ENCODE measurements around the gene RAB35.

Gene RAB35

DNA sequence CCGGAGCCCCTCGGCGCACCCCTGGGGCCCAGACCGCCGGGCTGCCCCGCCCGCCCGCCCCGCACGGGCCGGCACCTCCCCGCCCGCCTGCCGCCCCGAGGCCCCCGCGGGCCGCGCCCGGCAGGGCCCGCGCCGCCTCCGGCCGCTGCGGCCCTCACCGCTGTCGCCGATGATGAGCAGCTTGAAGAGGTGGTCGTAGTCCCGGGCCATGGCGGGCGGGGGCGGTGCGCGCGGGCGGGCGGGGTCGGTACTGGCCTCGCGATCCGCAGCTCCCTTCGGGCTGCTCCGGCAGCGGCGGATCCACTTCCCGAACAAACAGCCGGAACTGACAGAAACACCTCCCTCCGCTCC lies at the start of gene RAB35:
Gene RAB35, minus strand, starts transcription at position 313 of the 351 bp plus-strand sequence. Its CDS starts 103 bp downstream, at position 210.
- no peak for DNase-seq (ENCODE audit: low read depth, low spot score)

DNA sequence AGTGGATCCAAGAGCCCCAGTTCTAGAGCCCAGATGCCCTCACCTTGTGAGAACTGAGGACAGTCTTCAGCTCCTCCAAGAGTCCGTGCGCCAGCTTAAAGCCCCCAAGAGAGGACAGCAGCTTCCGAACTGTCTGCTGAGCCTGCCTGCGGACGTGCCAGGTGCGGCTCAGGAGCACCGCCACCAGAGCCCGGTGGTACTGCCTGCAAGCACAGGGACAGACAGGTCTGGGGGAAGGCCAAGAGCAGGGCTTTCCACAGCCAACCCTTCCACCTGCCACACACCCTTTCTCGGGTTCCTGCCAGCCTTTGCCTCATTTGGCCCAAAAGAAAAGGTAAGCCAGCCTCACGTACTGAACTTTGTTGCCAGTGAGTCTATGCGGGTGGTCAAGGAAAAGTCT lies 47.7 kb upstream of the RAB35 start:
- DNase-seq (ENCODE audit: low read depth, low spot score): no peak

DNA sequence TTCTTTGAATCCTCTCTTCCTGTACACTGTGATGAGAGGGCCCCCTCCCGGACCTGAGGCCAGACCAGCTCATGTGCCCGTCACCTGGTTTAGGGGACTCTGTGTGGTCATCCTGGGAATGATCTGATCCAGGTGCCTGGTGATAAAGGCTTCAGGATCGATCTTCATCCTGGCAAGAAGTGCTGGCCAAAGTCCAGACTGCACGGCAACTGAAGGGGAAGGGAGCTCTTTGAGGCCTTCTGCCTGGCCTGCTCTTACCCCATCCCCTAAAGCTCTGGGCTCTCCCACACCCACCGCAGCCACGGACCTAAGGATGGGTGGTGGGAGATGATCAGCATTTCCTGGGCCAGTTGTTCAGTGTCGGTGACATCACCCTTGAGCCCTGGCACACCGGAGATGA lies 46.2 kb upstream of the RAB35 start:
- no peak for DNase-seq (ENCODE audit: low read depth, low spot score)

- no peak for DNase-seq (ENCODE audit: low read depth, low spot score)
Measured at GRCh38 chr12:120161852-120162251, 45.3 kb upstream of the RAB35 start.

DNA sequence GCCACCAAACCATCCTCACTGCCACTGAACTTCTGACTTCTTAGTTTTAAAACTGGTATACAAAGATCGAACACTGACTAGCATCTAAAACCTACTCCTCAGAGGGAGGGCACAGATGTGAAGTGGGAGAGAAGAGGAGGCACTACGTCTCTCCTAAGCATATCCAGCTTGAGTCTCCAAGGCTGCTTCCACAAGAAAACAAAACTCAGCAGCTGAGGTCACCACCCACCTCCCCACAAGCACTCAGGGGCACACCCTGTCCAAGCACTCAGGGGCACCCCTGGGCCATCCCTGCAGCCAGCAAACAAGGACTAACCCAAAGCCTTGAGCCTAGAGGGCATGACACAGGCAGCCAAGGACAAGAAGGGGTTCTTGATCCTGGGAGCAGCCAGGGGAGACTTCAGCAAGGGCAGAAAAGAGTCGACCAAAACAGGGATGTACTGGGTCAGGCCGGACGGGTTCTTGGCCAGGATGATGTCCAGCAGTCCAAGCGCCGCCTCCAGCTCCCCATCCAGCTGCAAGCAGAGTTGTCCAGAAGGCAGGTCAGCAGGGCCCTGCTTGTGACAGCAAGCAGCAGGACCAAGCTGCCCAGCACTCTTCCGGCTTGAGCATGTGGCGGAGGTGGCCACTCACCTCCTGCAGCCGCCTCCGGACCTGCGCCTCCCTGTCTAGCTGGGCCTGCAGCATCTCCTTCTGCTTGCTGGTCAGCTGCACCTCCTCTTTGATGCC lies 43.1 kb upstream of the RAB35 start:
- DNase-seq (ENCODE audit: low read depth, low spot score): no peak

GRCh38 chr12:120158351-120158750 lies 41.8 kb upstream of the RAB35 start:
- DNase-seq (ENCODE audit: low read depth, low spot score): no peak

- no peak for DNase-seq (ENCODE audit: low read depth, low spot score)
Measured at GRCh38 chr12:120157678-120158077, 41.1 kb upstream of the RAB35 start.

DNA sequence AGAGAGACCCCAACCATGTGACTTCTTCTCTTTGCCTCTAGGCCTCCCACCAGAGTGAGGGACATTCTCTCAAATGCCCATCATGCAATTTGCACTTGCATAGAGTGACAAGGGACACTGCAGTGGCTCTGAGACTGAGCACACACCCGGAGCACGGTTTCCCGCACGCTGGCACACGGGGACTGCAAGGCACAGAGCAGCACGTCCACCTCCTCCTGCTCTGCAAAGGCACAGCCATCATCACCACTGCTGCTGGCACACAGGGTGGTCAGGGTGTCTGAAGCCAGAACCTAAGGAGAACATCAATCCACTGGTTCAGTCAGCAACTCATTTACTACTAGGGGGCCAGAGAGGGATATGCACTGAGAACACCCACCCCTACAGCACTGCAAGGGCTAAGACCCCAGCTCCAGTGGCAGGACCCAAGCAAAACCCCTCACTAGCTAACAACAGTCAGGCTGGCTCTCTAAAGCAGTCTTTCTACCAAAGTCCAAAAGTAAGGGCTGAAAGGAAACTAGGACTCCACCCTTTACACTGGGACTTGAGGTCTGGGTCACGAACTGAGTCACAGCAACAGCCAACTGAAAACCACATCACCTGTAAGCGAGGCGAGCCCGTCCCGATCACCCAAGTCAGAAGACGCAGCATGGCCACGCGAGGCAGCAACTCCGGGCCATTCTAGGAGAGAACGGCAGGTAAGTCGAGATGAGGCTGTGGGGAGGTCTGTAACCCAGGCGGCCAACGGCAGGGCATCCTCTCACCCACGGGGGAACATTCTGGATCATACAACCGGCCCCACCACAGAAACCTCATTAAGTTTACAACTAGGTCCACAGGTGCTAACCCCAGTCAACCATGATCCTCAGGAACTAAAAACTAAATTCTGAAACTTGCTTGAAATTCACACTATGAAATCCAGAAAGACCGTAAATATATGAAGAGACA lies 40.0 kb upstream of the RAB35 start:
- no peak for DNase-seq (ENCODE audit: low read depth, low spot score)

- no peak for DNase-seq (ENCODE audit: low read depth, low spot score)
Measured at GRCh38 chr12:120155072-120155471, 38.5 kb upstream of the RAB35 start.

- no peak for DNase-seq (ENCODE audit: low read depth, low spot score)
Measured at GRCh38 chr12:120150919-120151525, 34.5 kb upstream of the RAB35 start.

DNA sequence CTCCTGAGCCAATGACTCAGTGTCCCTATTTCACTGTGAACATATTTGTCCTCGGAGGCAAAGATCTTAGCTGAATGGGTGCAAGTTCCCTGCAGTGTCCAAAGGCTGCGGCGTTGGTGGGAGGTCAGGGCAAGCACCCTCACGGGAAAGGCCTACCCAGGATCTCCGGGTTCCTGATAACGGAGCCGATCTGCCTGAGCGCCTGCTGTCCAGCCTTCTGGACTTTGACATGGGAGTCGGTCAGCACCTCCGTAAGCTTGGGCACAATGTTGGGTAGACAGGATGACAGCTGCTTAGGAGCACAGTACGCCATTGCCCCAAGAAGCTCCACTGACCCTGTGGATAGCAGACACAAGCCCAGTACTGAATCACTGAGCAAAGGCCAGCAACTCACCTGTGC lies 31.5 kb upstream of the RAB35 start:
- DNase-seq (ENCODE audit: low read depth, low spot score): no peak

- no peak for DNase-seq (ENCODE audit: low read depth, low spot score)
Measured at GRCh38 chr12:120145164-120145563, 28.6 kb upstream of the RAB35 start.

DNA sequence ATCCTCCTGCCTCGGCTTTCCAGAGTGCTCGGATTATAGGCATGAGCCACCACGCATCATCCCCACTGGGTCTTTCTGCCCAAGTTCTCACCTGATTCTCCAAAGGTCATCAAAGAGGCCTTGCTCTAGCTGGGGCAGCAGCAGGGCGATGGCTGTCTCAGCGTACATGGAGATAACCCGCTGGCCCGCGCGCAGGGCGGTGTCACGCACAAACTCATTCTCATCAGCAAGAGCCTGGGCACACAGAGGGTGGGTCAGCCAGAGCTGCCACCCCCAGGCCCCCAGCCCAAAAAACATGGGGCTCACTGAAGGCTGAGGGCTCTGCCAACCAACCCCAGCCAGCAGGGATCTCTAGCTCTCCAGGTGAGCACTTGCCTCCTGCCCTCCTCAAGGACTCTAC lies 27.7 kb upstream of the RAB35 start:
- DNase-seq (ENCODE audit: low read depth, low spot score): no peak

DNA sequence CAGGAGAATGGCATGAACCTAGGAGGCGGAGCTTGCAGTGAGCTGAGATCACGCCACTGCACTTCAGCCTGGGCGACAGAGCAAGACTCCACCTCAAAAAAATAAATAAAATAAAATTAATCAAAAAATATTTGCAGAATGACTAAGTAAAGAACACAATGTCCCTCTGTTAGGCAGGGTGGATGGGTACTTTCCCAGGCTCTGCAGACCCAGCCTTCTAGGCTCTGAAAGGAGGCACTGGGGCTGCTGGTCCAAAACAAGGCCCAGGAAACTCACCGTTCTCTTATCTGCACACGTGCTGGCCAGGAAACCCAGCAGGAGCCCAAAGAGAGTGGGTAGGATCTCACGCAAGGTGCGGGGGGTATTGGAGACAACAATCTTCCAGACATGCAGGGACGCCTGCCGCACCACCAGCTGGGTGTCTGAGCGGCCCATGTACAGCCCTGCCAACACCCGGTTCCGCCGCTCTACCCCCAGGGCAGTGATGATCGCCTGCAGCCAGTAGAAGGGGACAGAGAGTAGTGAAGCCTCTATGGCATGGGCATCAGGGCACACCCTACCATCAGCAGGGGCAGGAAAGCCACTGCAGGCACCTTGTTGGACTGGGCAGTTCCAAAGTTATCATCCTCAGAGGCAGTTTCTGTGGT lies 25.8 kb upstream of the RAB35 start:
- no peak for DNase-seq (ENCODE audit: low read depth, low spot score)

- no peak for DNase-seq (ENCODE audit: low read depth, low spot score)
Measured at GRCh38 chr12:120141336-120141735, 24.8 kb upstream of the RAB35 start.

- no peak for DNase-seq (ENCODE audit: low read depth, low spot score)
Measured at GRCh38 chr12:120140603-120141002, 24.1 kb upstream of the RAB35 start.

DNA sequence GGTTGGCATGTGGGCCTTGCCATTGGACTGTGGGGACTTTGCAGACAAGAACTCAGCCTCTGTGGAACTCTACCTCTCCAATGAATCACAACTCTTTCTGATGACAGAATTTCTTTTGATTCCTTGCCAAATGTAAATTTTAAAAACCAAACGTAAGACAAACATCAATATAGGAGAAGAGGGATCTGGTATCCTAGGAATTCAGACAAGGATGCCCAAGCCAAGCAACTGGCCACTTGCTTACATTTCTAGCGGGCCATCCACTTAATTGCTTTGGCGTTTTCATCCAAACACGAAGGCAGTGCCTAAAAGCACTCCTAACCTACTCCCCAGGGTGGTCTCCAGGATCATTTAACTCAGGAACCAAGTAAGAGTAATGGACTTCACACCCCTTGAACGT lies 23.4 kb upstream of the RAB35 start:
- no peak for DNase-seq (ENCODE audit: low read depth, low spot score)

DNA sequence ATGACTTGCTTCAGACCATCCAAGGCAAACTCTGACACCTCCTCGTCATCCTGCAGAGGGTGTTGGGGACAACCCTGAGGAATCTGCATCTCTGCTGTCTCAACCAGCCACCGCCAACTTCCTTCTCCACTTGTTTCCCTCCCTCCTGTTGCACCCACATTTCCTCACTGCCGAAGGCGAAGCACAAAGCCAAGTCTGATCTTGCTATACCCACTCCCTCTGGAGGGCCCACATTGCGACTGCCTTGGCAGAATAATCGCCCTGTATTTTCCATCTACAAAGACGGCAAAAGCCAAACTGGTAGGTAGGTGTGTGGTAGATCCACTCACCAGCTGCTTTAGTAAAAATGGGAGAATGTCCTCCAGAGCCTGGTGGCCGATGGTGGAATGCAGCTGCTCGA lies 21.8 kb upstream of the RAB35 start:
- DNase-seq (ENCODE audit: low read depth, low spot score): no peak

DNA sequence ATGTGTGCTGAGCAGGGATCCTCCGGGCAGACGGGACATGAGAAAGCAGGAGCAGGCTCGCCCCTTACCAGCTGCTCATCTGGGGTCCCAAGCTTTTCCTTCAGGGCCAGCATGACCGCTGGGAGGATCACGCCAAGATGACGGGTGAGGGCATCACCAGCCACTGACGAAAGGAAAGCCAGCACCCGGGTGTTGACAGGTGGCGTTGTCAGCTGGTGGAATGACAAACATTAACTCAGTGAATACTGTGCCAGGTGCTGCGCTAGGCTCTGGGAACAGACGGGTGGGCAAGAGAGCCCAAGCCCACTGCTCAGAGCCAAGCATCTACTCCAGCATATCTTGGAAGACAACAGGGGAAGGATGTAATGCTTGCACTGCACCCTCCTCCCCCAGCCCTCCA lies 21.3 kb upstream of the RAB35 start:
- DNase-seq (ENCODE audit: low read depth, low spot score): no peak

DNA sequence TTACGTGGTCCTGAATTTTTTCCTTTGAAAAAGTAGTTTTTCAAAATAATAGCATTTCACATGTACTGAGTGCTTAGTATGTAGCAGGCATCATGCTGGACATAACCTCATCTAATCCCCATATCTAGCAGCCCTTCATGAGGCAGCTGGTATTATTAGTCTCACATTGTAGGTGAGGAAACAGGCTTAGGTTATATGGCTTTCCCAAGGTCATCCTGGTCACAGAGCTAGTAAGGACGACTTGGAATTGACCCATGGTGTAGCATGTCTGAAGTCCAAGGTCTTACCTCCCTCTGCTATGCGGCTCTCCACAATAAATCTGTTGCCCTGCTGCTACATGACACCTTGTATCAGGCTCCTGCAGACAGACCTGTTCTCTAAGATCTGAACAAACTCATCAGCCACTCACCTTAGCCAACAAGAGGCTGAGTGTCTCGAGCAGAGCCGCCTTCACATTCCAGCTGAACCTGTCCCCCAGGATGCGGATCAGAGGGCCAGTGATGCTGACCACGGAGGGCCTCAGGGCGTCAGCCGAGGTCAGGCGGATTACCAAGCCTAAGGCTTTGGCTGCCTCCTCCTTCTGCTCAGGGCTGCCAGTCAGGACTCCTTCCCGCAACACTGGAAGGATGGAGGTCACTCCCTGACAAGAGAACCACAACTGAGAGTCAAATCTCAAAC lies 19.7 kb upstream of the RAB35 start:
- no peak for DNase-seq (ENCODE audit: low read depth, low spot score)

DNA sequence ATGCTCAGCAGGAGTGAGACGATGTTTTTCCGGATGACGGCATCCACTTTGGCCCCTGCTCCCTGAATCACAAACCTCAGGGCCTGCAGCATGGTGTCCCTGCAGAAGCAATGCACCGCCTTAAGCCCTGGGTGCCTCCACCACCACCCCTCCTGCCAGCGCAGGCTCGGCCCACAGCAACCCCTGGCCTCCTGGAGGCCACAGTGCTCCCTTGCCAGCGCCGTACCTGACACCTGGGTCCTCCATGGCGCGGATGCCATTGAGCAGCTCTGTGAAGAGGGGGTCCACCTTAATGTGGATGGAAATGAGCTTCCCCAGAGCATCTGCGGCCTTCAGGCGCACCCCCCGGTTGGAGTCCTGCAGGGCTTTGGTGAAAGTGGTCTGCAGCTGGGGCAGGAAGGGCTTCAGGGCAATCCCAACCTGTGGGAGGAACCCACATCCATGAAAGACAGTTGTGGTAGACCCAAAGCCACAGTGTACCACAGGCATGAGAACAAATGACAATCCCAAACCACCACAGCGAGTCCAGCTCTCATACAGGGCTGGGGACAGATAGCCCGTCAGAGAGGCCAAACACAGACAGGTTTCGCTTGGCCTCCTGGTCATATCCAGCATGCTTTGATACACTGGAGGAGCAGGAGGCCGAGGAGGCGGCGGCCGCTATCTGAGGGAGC lies 17.9 kb upstream of the RAB35 start:
- DNase-seq (ENCODE audit: low read depth, low spot score): no peak

Measured in activated naive CD8-positive, alpha-beta T cell treated with anti-CD3 and anti-CD28 coated beads, Interleukin-2, amount 50 U/mL, for 16 hours (primary cell).